Small intestine (tissue), 7 donors: ENCODE results near the gene CLEC16A. TPM values are rescaled to one million over a fixed set of nuclear protein-coding genes. Genes with fewer than 3 reads are reported as not detected.

Experiments used
- DNase-seq, 2 donors: peaks; one replicate each; pipeline versions ENCODE4 v3.0.0 to v3.0.0-alpha.2; 2013
- FAIRE-seq: peaks from 2 replicates; lab custom pipeline; 2012; peaks lifted over from hg19 to GRCh38; lab: Jason Lieb, UNC
- H3K27ac ChIP-seq, 3 donors: one replicate each; pipeline ENCODE4 v1.5.1; 2013; ENCODE audit warnings: low read length in 2 of 3, mild to moderate bottlenecking in 2 of 3, control low read depth in 1 of 3, inconsistent platforms in 1 of 3, low read depth in 1 of 3, moderate library complexity in 1 of 3
- H3K27me3 ChIP-seq, 3 donors: one replicate each; pipeline ENCODE4 v1.6.1; 2013; ENCODE audit warnings: low read length in 3 of 3, inconsistent platforms in 1 of 3; ENCODE audit not compliant: control insufficient read depth in 3 of 3, insufficient read depth in 3 of 3
- H3K36me3 ChIP-seq, 3 donors: one replicate each; pipeline ENCODE4 v1.6.1; 2013; ENCODE audit warnings: low read length in 3 of 3, inconsistent platforms in 1 of 3, low read depth in 1 of 3, mild to moderate bottlenecking in 1 of 3, moderate library complexity in 1 of 3; ENCODE audit not compliant: control insufficient read depth in 3 of 3, insufficient read depth in 2 of 3
- H3K4me1 ChIP-seq, 3 donors: one replicate each; pipeline ENCODE4 v1.6.1; 2013; ENCODE audit warnings: low read length in 2 of 3, inconsistent platforms in 1 of 3, low read depth in 1 of 3, mild to moderate bottlenecking in 1 of 3, moderate library complexity in 1 of 3; ENCODE audit not compliant: control insufficient read depth in 3 of 3, insufficient read depth in 2 of 3
- H3K4me3 ChIP-seq, 3 donors: one replicate each; pipeline ENCODE4 v1.5.1; 2013; ENCODE audit warnings: low read length in 3 of 3, control low read depth in 1 of 3, inconsistent platforms in 1 of 3, low read depth in 1 of 3, mild to moderate bottlenecking in 1 of 3, moderate library complexity in 1 of 3
- H3K9me3 ChIP-seq, 2 donors: one replicate each; pipeline ENCODE4 v1.6.1; 2013; ENCODE audit warnings: low read depth in 1 of 2, low read length in 1 of 2; ENCODE audit not compliant: control insufficient read depth in 2 of 2, insufficient read depth in 1 of 2
- WGBS, 3 donors: extraction: QIAGEN DNeasy Blood & Tissue Kit; methylation state at CpG; one replicate each; pipeline ENCODE4 v1.1.7; 2013; 5-methylcytosine and 5-hydroxymethylcytosine counted together
- polyA plus RNA-seq, 4 donors: library from polyadenylated mRNA; stranded (reverse) in 3 of 4; unstranded in 1 of 4; fragments of 200-250 nt in 3 of 4; fragments of 120-200 nt in 1 of 4; gene quantifications; one replicate each; pipeline versions ENCODE4 v1.2.1 to v1.2.3, GENCODE V29; 2013
- donor health status: healthy with polysubstance abuse.
- donor health status: control.
- donor health status: control.
- donor health status: Bipolar disorder and iron deficiency.
- donor health status: healthy.

Gene CLEC16A
- polyA plus RNA-seq, 4 donors, result 12.2 to 23.5 (median 14.1) TPM

GRCh38 chr16:11085916-11086315 is 141.6 kb downstream of the CLEC16A start:
- Histone ChIP-seq H3K36me3 (peaks cover 0 to 35% (median 4%) of the 10 kb centered on the region in 3 donors), H3K4me1 (peaks cover 0 to 7% (median 0%) of the 10 kb centered on the region in 3 donors), H3K4me3 (no peak overlapping the region), H3K9me3 (no peaks in the 10 kb centered on the region), H3K27ac (no peak overlapping the region), H3K27me3 (no peaks in the 10 kb centered on the region)
- 92 to 94% (median 92%) methylated on average over 5 of the region's 5 CpGs for WGBS, 3 donors
- FAIRE-seq (no peak), DNase-seq (no peak)

GRCh38 chr16:11087691-11088073 is 143.3 kb downstream of the CLEC16A start:
- Histone ChIP-seq H3K4me3 (no peak overlapping the region), H3K27me3 (no peaks in the 10 kb centered on the region), H3K27ac (no peak overlapping the region), H3K36me3 (peaks cover 0 to 34% (median 4%) of the 10 kb centered on the region in 3 donors), H3K9me3 (no peaks in the 10 kb centered on the region), H3K4me1 (peaks cover 0 to 5% (median 0%) of the 10 kb centered on the region in 3 donors)
- FAIRE-seq (no peak), DNase-seq (no peak)
- WGBS, 3 donors, result 86 to 97% (median 93%) methylated on average over 6 of the region's 6 CpGs

- DNase-seq, result no peak
- H3K36me3 ChIP-seq, result peaks cover 0 to 39% (median 4%) of the 10 kb centered on the region in 3 donors
- H3K9me3 ChIP-seq, result no peaks in the 10 kb centered on the region
- H3K27ac ChIP-seq, result no peak overlapping the region
- no peak for FAIRE-seq
- no peak overlapping the region for H3K4me3 ChIP-seq
- no peaks in the 10 kb centered on the region for H3K27me3 ChIP-seq
- peaks cover 0 to 6% (median 0%) of the 10 kb centered on the region in 3 donors for H3K4me1 ChIP-seq
- WGBS, 3 donors, result 78 to 90% (median 87%) methylated on average over 11 of the region's 11 CpGs
These were observed 143.8 kb downstream of the CLEC16A start for GRCh38 chr16:11088074-11088730.

DNA sequence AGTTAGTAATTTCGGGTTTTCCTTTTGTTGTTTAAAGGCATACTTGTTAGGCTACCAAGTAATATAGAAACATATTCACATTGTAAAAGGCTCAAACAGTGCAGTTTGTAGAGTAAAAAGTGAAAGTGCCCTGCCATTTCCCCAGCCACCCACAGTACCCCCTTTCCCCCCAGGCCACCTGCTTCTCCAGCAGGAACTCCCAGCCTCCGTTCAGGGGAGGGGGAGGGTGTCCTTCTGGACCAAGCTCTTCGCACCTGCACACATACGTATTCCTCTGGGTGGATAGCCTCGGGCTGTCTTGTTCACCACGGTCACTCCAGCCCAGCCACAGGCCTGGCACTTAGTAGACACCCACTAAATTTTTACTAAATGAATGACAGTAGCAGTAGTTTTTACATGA is 144.5 kb downstream of the CLEC16A start:
- no peaks in the 10 kb centered on the region for H3K27me3 ChIP-seq
- 76 to 80% (median 78%) methylated on average over 6 of the region's 6 CpGs for WGBS, 3 donors
- H3K4me3 ChIP-seq, result no peak overlapping the region
- H3K36me3 ChIP-seq, result peaks cover 0 to 37% (median 0%) of the 10 kb centered on the region in 3 donors
- no peak for DNase-seq
- H3K27ac ChIP-seq, result no peak overlapping the region
- no peaks in the 10 kb centered on the region for H3K9me3 ChIP-seq
- FAIRE-seq, result no peak
- peaks cover 0 to 12% (median 0%) of the 10 kb centered on the region in 3 donors for H3K4me1 ChIP-seq

- no peaks in the 10 kb centered on the region for H3K27me3 ChIP-seq
- peaks cover 0 to 38% (median 0%) of the 10 kb centered on the region in 3 donors for H3K36me3 ChIP-seq
- H3K27ac ChIP-seq, result peak overlapping the region in 2 of 3 donors; percentile 53 to 76
- WGBS, 3 donors, result 70 to 83% (median 82%) methylated on average over 12 of the region's 12 CpGs
- H3K4me3 ChIP-seq, result no peak overlapping the region
- peaks cover 0 to 20% (median 0%) of the 10 kb centered on the region in 3 donors for H3K4me1 ChIP-seq
- H3K9me3 ChIP-seq, result no peaks in the 10 kb centered on the region
- FAIRE-seq (no peak), DNase-seq (peak in 1 of 2 donors; percentile 37)
These were observed 145.2 kb downstream of the CLEC16A start for GRCh38 chr16:11089504-11090124.

GRCh38 chr16:11090232-11090631 is 145.9 kb downstream of the CLEC16A start:
- FAIRE-seq (no peak), DNase-seq (no peak)
- H3K36me3 ChIP-seq, result peaks cover 0 to 32% (median 0%) of the 10 kb centered on the region in 3 donors
- H3K4me3 ChIP-seq, result no peak overlapping the region
- no peaks in the 10 kb centered on the region for H3K27me3 ChIP-seq
- H3K4me1 ChIP-seq, result peaks cover 0 to 21% (median 0%) of the 10 kb centered on the region in 3 donors
- WGBS, 3 donors, result 77 to 91% (median 89%) methylated on average over 6 of the region's 6 CpGs
- H3K9me3 ChIP-seq, result no peaks in the 10 kb centered on the region
- H3K27ac ChIP-seq, result peak overlapping the region in 2 of 3 donors; percentile 72 to 76

- 85 to 91% (median 87%) methylated on average over 14 of the region's 14 CpGs for WGBS, 3 donors
- Histone ChIP-seq H3K9me3 (no peaks in the 10 kb centered on the region), H3K4me1 (peaks cover 0 to 21% (median 0%) of the 10 kb centered on the region in 3 donors), H3K27ac (peak overlapping the region in 1 of 3 donors; percentile 14), H3K36me3 (peaks cover 0 to 30% (median 0%) of the 10 kb centered on the region in 3 donors), H3K4me3 (no peak overlapping the region), H3K27me3 (no peaks in the 10 kb centered on the region)
- FAIRE-seq (no peak), DNase-seq (no peak)
These were observed 146.8 kb downstream of the CLEC16A start for GRCh38 chr16:11091021-11091785.
